NCI-H345 (cell line): ENCODE data around the gene DNM2.

Experiments used
- DNase-seq: peaks from one replicate; lab custom pipeline; 2025; lab: John Stamatoyannopoulos, UW

The DNM2 gene

DNA sequence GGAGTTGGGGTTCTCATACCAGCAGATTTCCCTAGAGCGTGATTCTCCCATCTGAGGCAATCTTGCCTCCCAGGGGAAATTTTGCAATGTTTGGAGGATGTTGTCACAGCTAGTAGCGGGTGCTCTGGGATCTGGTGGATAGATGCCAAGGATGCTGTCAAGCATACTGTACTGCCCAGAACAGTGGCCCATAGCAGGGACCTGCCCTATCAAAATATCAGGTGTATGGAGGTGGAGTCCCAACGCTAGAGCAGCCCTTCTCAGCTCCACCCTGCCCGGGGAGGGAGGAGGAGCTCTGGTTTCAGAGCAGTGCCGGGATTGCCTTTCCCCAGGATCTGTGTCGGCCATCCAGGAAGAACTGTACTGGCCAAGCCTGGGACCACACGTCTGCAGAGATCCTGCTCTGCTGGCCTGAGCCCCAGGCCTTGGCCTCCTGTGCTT, 27.5 kb upstream of the DNM2 start:
- no peak for DNase-seq

DNA sequence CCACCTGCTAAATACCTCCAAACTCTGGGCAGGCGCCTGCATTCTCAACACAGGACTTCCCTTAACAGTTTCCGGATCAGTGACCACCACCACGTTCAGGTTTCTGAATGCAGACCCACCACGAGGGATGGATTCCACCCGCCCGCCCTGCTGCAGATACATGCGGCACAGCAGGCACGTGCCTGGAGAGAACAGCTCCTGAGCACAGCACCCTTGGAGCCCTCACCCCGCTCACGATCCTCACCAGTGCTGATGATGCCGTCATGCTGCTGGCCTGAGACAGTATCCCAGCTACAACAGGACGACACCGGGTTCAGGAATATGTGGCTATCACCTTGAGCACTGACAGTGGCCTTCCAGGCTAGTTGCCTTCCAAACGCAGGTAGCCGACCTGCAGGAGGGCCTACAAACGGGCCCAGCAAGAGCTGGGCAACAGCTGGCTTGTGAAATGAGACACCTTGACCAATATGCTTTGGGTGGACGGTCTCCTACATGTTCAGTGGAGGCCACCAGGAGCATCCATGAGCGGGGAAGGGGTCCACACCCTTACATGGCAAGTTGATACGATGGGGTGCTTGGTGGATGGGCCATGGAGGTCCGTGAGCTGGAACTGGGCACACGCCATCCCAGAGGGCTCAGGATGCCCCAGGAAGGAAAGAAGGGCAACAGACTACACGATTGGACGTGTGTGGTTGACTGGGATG, 26.5 kb upstream of the DNM2 start:
- DNase-seq, result no peak

DNA sequence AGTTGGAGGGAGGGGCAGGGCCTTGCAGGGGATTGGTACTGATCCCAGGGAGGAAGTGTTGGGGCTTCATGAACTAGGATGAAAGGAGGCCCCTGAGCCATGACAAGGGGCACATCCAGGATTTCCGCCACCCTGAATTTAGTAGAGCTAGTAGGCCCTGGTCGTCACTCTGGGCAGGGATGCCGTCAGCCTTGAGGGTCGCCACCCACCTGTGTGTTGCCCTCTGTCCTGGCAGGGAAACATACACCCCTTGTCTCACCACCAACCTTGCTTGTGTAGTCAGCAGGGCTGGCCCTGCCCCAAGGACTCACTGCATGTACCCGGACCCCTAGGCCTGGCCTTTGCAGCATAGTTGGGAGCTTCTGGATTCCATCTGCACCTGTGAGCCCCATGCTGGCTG, 26.0 kb upstream of the DNM2 start:
- DNase-seq, result no peak

DNA sequence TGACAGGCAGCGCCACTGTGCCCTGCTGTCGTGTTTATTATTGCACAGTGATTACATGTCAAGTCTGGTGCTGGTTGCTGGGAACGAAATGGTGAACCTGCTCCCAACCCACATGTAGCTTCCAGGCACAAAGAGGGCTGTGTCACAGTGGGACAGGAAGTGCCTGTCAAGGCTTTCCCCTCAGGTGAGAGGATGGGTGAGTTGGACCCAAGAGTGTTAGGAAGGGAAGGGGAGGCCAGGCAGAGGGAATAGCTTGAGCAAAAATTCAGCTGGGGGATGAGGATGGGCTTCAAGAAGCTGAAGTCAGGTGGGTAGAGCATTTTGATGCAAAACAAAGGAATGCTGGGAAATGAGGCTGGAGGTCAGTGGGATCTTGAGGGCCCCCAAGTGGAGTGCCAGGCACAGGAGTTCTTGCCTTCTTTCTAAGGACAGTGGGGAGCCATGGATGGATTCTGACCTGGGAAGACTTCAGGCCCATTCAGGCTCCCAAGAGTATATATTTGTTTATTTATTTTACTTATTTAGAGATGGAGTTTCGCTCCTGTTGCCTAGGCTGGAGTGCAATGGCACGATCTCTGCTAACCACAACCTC, 25.1 kb upstream of the DNM2 start:
- no peak for DNase-seq

DNA sequence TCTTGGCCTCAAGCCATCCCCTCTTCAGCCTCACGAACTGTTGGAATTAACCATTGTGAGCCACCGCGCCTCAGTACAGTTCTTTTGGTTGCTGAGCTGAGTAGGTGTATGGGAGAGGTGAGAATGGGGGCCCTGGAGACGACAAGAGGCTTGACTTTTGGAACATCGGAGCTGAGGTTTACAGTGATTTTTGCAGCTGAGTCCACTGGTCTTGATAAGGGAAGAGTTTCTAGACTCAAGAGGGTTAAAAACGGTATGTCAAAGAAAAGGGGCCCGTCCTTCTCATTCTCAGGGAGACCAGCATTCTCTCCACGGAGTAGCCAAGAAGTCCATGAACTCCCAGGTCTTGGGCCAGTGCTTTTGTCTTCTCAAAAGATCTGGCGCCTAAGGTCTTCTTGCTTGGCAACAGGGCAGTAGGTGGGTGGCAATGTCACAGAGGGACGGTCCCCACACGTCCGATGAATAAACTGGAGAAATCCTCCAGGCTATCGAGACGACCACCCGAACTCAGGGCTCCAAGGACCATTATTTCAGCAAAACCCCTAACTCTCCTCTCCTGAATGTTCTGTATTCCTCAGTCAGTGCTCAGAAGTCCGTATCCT, 23.1 kb upstream of the DNM2 start:
- DNase-seq, result no peak

DNA sequence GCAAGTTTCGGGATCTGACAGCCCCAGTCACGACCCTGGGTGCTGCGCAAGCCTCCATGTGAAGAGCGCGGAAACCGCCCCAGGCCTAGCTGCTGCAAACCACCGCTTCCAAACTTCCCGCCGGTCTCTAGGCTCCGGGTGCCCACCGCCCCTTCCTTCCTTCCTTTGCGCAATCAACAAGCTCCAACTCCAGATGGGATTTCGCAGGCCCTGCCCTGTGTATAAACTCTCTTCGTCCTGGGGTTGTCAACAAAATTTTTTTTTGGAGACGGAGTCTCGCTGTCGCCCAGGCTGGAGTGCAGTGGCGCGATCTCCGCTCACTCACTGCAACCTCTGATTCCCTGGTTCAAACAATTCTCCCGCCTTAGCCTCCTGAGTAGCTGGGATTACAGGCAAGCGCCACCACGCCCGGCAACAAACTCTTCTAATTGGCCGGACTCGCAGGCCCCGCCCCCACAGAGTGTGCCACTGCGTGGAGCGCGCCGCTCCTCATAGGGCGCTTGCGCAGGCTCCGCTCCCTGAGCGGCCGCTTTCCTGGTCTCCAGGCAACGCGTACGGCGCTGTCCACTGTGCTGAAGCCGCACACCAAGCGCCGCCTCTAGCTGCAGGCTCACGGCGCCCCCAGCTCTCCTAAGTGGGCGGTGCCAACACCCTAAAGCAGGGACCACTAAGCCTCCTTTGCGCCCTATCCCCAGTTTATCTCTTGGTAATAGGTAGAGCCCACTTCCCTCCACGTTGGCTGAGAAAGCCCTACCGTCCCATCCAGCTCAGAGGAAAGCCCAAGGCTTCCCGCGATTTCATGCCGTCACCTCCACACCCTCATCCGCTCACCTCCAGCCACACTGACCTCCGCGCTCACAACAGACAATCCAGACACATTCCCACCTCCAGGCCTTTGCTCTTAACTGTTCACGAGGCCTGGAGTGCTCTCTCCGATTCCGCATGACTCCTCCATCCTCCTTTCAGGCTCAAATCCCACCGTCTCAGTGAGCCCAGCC, 22.2 kb upstream of the DNM2 start:
- peak; percentile 98 for DNase-seq

DNA sequence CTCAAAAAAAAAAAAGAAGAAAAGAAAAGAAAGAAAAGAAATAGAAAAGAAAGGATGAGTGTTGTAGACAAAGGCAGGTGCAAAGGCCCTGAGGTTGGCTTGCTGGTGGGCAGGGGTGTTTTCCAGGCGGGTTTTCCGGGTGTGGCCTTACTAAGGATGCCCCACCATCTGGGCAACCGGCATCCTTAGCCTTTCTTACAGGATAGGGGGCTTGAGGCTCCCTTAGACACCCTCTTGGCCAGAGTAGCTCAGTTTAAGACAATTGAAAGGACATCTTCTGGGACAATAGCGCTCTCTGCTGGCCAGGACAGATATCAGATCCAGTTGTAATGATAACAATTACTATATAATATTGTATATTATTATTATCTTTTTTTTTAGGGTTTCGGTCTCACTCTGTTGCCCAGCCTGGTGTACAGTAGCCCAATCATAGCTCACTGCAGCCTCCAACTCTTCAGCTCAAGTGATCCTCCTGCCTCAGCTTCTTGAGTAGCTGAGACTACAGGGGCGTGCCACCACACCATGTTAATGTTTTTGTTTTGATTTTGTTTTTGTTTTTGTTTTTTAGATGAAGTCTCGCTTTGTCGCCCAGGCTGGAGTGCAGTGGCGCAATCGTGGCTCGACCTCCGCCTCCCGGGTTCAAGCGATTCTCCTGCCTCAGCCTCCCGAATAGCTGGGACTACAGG, 18.1 kb upstream of the DNM2 start:
- DNase-seq, result peak; percentile 22

DNA sequence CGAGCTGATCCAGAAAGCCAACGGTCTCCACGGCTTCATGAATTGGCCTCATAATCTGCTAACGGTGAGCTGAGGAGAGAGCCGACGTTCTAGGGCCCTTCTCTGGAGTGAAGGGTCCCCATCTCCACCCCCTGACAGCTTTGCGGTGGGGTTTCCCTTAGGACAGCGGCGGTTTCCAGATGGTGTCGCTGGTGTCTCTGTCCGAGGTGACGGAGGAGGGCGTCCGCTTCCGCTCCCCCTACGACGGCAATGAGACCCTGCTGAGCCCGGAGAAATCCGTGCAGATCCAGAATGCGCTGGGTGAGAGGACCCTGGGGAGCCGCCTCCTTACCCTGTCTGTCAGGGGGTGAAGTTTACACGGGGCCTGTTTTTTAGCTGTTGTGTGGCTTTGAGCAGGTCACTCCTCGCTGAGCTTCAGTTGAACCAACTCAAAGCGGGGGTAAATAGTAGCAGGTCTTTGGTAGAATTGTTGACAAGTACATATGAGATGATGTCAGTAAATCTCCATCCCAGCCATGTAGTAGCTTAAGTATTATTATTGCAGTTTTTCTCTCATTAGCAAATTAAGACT, 15.8 kb upstream of the DNM2 start:
- no peak for DNase-seq

DNA sequence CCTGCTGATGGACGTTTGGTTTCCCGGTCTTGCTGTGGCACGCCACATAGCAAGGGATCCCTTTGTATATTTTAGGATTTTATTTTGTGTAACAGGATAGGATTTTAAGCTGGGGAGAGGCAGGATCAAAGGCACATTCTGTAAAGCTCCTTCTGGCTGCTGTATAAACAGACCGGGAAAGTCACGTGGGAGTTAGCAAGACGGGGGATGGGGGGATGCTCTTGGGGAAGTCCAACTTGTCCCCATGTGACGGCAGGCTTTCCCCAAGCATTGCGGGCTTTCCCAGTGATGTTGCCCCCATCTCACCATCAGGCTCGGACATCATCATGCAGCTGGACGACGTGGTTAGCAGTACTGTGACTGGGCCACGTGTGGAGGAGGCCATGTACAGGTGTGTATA, 10.9 kb upstream of the DNM2 start:
- no peak for DNase-seq

DNA sequence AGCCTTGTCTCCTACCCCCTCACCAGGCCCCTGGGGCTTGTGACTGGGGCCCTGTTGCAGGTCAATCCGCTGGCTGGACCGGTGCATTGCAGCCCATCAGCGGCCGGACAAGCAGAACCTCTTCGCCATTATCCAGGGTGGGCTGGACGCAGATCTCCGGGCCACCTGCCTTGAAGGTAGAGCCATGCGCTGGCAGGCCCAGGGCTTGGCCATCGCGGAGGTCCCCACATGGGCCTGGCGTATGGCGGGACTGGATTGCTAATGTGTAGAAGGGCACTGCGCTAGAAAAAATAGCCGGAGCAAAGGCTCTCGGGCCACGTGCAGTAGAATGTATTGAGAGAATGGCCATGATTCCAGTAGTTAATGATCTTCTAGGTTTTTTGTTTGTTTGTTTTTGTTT, 10.4 kb upstream of the DNM2 start:
- DNase-seq, result no peak

DNA sequence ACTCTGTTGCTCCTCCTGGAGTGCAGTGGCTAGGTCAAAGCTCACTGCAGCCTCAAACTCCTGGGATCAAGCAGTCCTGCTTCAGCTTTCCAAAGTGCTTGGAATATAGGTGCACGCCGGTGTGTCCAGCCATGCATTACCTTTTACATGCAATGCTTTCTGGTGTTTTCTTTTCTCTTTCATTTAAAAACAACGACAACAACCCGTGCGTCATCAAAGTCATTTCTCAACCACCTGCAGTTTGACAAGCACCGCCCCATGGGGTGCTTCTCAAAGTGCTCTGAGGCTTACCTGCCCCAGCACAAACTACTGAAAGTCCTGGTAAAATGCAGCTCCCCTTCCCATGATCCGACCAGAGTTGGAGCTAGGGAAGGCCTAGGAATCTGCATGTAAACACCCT, 9.6 kb upstream of the DNM2 start:
- no peak for DNase-seq

DNA sequence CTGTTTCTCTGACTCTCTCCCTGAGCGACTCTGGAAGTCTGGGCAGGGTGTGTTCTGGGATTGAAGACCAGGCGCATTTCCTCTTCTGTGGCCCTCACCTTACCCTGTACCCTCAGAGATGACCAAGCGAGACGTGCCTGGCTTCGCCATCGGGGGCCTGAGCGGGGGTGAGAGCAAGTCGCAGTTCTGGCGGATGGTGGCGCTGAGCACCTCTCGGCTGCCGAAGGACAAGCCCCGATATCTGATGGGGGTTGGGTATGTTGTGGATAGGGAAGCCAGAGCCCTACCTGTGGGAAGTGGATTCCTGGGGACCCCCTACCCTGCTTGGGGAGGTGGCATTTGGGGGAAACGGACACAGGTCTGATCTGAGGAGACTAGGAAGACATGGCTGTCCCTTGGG, 5.8 kb upstream of the DNM2 start:
- no peak for DNase-seq

DNA sequence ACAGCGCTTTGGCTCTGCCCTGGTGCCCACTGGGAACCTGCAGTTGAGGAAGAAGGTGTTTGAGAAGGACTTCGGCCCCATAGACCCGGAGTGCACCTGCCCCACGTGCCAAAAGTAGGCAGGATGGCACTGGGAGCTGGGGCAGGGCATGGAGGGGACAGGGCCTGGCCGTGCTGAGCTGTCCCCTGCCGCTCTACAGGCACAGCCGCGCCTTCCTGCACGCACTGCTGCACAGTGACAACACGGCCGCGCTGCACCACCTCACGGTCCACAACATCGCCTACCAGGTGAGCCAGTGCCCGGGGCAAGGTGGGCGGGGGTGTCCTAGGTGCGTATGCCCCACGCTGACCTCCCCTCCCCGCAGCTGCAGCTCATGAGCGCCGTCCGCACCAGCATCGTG, 5.1 kb upstream of the DNM2 start:
- no peak for DNase-seq

DNA sequence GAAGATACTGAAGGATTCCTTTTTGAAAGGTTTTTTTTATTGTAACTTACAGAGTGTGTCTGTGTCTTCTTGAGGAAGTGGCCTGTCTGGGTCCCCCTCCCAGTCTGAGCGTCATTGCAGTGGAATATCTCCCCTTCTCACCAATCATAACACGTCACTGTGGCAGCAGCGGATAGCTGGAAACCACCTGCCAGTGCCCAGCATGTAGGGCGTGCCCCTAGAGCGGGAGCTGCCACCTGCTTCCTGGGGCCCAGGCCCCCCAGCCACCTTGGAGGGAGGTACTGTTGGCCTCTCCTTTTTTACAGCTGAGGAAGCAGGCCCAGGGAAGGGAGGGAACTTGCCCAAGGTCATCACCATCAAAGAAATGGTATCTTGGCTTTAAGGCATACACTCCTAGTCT, 4.6 kb upstream of the DNM2 start:
- no peak for DNase-seq

DNA sequence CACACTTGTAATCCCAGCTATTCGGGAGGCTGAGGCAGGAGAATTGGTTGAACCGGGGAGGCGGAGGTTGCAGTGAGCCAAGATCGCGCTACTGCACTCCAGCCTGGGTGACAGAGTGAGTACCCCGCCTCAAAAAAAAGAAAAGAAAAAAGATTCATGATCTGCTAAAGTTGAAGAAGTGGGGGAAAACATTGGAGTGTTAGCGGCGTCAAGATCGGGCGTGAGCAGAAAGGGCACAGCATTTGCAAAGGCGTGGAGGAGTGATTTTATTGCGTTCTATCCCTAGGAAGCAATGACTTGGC, 874 bp upstream of the DNM2 start:
- DNase-seq, result no peak

DNA sequence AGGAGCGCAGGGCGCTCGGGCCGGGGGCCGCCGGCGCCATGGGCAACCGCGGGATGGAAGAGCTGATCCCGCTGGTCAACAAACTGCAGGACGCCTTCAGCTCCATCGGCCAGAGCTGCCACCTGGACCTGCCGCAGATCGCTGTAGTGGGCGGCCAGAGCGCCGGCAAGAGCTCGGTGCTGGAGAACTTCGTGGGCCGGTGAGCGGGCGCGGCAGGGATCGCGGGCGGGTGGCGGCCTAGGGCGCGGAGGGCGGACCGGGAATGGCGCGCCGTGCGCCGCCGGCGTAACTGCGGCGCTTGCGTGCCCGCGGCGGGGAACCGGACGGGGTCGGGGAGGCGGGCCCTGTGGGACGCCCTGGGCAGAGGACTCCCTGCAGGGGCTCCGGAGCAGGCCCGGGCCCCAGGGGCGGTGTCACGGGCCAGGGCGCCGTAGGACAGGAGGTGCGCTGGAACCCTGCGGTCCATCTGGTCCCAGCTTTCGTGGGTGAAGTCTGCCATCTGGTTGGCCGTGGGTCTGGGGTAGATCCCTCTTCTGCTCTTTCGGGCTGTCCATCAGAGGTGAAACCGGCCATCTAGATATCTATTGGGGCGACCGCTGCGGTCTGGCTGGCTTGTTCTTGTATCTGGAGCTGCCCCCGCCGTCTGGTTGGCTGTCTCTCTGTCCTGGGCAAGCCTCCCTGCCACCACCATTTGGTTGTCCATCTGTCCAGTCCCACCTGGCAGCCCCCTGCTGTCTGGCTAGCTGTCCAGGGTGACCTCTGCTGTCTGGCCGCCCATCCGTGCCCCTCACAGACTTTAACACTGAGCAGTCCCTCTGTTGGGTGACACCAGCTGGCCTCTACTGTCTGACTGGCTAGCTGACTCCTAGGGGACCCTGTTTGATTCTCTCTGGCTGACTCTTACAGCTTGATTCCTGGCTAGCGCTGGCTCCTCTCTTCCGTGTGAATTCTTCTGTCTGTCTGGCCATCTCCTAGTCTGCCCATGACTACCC, 622 bp downstream of the DNM2 start:
- DNase-seq, result peak; percentile 44

DNA sequence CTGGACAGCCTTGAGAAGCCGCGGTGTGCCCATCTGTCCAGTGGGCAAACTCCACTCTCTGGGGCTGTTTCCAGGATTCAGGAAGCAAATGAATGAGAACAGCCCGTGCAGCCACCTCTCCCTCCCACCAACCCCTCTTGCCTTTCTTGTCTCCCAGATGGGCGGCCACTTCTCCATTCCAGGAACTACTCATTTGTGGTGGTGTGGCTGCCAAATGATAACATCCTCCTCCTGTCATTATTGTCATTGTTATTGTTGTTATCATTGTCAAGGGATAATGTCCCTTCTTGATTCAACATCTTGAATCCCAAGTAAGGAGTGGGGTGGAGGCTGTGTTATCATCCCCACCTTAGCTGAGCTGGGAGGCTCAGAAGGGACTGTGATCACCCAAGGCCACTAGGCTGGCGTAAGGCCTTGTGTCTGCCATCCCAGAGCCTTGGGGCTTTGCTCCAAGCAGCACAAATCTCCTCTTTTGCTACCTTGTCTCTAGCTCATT, 1.6 kb downstream of the DNM2 start:
- no peak for DNase-seq

DNA sequence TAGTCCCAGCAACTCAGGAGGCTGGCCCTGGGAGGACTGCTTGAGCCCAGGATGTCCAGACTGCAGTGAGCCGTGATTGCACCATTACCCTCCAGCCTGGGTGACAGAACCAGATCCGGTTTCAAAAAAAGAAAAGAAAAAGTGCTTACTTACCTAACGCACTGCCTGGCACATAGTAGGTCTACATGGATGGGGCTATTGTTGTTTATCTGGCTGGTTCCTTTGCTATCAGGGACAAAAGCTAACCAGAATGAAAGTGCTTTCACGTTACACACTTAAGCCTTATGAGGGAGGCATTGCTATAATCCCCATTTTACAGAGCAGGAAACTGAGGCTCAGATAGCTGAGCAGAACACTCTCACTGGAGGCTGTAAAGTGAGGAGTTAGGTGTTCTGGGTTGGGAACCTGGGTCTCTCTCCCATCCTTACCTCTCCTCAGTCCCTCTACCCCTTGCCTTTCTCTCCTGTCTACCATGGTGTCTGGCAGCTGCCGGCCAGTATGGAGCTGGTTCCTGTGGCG, 2.8 kb downstream of the DNM2 start:
- DNase-seq, result no peak

DNA sequence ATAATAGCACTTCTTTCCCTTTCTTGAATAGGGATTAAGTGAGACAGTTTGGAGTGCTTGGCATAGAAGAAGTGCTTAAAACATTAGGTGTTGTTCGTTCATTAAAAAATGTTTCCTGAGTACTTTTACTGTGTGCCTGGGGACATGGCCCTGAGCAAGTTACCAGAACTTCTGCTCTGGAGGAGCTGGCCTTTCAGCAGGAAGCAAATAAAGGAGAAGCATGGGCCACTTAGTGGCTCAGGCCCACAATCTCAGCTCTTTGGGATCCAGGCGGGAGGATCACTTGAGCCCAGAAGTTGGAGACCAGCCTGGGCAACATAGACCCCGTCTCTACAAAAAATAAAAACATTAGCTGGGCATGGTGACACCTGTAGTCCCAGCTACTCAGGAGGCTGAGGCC, 5.7 kb downstream of the DNM2 start:
- DNase-seq, result no peak

DNA sequence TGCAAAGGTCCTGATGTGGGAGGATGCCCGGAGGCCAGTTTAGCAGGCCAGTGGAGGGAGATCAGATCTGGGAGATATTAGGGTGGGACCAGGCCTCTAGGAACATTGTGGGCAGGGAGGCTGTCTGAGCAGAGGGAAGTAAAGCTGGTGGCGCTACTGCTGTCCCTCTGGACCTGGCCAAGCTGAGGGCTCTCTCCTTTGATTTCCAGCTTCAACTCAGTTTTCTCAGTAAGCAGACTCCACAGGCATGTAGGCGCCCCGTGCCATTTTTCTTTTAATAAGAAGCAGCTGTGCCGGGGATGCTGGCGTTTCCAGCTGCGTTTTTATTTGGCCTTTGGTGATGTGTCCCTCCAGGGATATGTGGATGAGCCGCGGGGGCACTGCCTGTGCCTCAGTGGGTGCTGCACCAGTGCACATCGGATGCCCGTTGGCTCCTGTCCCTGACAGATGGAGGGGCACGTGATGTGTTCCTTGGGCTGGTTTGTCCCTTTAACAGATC, 6.7 kb downstream of the DNM2 start:
- DNase-seq, result no peak
